ENCODE data around the gene RAD9A.

GRCh38 chr11:67422891-67423290, 31.1 kb downstream of the RAD9A start:
- TF ChIP-seq CTCF (IDR thresholded peaks at IDR 0.05): no peak
- TF ChIP-seq POLR2A (IDR thresholded peaks at IDR 0.05): no peak
- TF ChIP-seq POLR2AphosphoS5 (IDR thresholded peaks at IDR 0.05): no peak
- TF ChIP-seq EP300 (IDR thresholded peaks at IDR 0.05): no peak
